Measurements from ENCODE around the gene KCNB1. TPM values are rescaled to one million over a fixed set of nuclear protein-coding genes. Genes with fewer than 3 reads are reported as not detected.

KCNB1 gene
- total RNA-seq, 1 experiment from 2014 or later: not detected

- no TSS peak for BruUV-seq (replicated peaks)
- Mint-ChIP-seq H3K4me1 (ENCODE audit: low read depth, unreplicated experiment) (peaks cover 16% of the 10 kb centered on the region), H3K9me3 (ENCODE audit: low read depth, unreplicated experiment) (no peaks in the 10 kb centered on the region), H3K27ac (ENCODE audit: unreplicated experiment) (no peak overlapping the region), H3K36me3 (ENCODE audit: insufficient read depth, unreplicated experiment) (peaks cover 5% of the 10 kb centered on the region), H3K4me3 (ENCODE audit: low read depth, unreplicated experiment) (no peak overlapping the region), H3K27me3 (ENCODE audit: unreplicated experiment) (peaks cover 76% of the 10 kb centered on the region)
- CTCF ChIA-PET: interaction anchor here (0.6 to 2.6 kb wide), 6 partner anchors 9 to 198 kb away, joined by 3 to 11 read pairs (median 4); no protein-coding TSS in a partner anchor
- TF ChIP-seq, protein P1, sequence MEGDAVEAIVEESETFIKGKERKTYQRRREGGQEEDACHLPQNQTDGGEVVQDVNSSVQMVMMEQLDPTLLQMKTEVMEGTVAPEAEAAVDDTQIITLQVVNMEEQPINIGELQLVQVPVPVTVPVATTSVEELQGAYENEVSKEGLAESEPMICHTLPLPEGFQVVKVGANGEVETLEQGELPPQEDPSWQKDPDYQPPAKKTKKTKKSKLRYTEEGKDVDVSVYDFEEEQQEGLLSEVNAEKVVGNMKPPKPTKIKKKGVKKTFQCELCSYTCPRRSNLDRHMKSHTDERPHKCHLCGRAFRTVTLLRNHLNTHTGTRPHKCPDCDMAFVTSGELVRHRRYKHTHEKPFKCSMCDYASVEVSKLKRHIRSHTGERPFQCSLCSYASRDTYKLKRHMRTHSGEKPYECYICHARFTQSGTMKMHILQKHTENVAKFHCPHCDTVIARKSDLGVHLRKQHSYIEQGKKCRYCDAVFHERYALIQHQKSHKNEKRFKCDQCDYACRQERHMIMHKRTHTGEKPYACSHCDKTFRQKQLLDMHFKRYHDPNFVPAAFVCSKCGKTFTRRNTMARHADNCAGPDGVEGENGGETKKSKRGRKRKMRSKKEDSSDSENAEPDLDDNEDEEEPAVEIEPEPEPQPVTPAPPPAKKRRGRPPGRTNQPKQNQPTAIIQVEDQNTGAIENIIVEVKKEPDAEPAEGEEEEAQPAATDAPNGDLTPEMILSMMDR (IDR thresholded peaks at IDR 0.05; ENCODE audit: unreplicated experiment): no peak
- intact Hi-C loops (cut with micrococcal nuclease; ENCODE audit: unreplicated experiment): no loop called here
- no peak for DNase-seq
These were observed 138.3 kb downstream of the KCNB1 start for GRCh38 chr20:49344140-49344539.

GRCh38 chr20:49343246-49343645 is 139.2 kb downstream of the KCNB1 start:
- Mint-ChIP-seq H3K4me3 (ENCODE audit: low read depth, unreplicated experiment) (no peak overlapping the region), H3K36me3 (ENCODE audit: insufficient read depth, unreplicated experiment) (peaks cover 5% of the 10 kb centered on the region), H3K27ac (ENCODE audit: unreplicated experiment) (no peak overlapping the region), H3K4me1 (ENCODE audit: low read depth, unreplicated experiment) (peaks cover 16% of the 10 kb centered on the region), H3K27me3 (ENCODE audit: unreplicated experiment) (peaks cover 68% of the 10 kb centered on the region), H3K9me3 (ENCODE audit: low read depth, unreplicated experiment) (no peaks in the 10 kb centered on the region)
- TF ChIP-seq, protein P1 (IDR thresholded peaks at IDR 0.05; ENCODE audit: unreplicated experiment): no peak
- CTCF ChIA-PET: interaction anchor here (1.0 to 1.4 kb wide), 3 partner anchors 10 to 199 kb away, joined by 3 read pairs; no protein-coding TSS in a partner anchor
- no peak for DNase-seq
- no TSS peak for BruUV-seq (replicated peaks)
- intact Hi-C loops (cut with micrococcal nuclease; ENCODE audit: unreplicated experiment): no loop called here

- H3K36me3 Mint-ChIP-seq (ENCODE audit: insufficient read depth, unreplicated experiment): peaks cover 5% of the 10 kb centered on the region
- H3K4me3 Mint-ChIP-seq (ENCODE audit: low read depth, unreplicated experiment): no peak overlapping the region
- CTCF ChIA-PET: no interaction called here
- H3K27me3 Mint-ChIP-seq (ENCODE audit: unreplicated experiment): peaks cover 75% of the 10 kb centered on the region
- intact Hi-C loops (cut with micrococcal nuclease; ENCODE audit: unreplicated experiment): no loop called here
- no peaks in the 10 kb centered on the region for H3K9me3 Mint-ChIP-seq (ENCODE audit: low read depth, unreplicated experiment)
- BruUV-seq (replicated peaks): no TSS peak
- H3K4me1 Mint-ChIP-seq (ENCODE audit: low read depth, unreplicated experiment): peaks cover 8% of the 10 kb centered on the region
- TF ChIP-seq, protein P1 (IDR thresholded peaks at IDR 0.05; ENCODE audit: unreplicated experiment): no peak
- no peak for DNase-seq
- no peak overlapping the region for H3K27ac Mint-ChIP-seq (ENCODE audit: unreplicated experiment)
These were observed 142.1 kb downstream of the KCNB1 start for GRCh38 chr20:49340161-49340966.

GRCh38 chr20:49339123-49339522 is 143.3 kb downstream of the KCNB1 start:
- H3K27me3 Mint-ChIP-seq (ENCODE audit: unreplicated experiment): peaks cover 63% of the 10 kb centered on the region
- H3K27ac Mint-ChIP-seq (ENCODE audit: unreplicated experiment): no peak overlapping the region
- no peak for DNase-seq
- no TSS peak for BruUV-seq (replicated peaks)
- TF ChIP-seq, protein P1 (IDR thresholded peaks at IDR 0.05; ENCODE audit: unreplicated experiment): no peak
- peaks cover 5% of the 10 kb centered on the region for H3K36me3 Mint-ChIP-seq (ENCODE audit: insufficient read depth, unreplicated experiment)
- no peak overlapping the region for H3K4me3 Mint-ChIP-seq (ENCODE audit: low read depth, unreplicated experiment)
- H3K9me3 Mint-ChIP-seq (ENCODE audit: low read depth, unreplicated experiment): no peaks in the 10 kb centered on the region
- intact Hi-C loops (cut with micrococcal nuclease; ENCODE audit: unreplicated experiment): no loop called here
- CTCF ChIA-PET: interaction anchor here (0.7 kb wide), 1 partner anchor 446 kb away, joined by 5 read pairs; no protein-coding TSS in a partner anchor
- H3K4me1 Mint-ChIP-seq (ENCODE audit: low read depth, unreplicated experiment): no peaks in the 10 kb centered on the region

Data from Calu3 (cell line).